Natural killer cell (primary cell): ENCODE results near the gene GSKIP. TPM values are rescaled to one million over a fixed set of nuclear protein-coding genes. Genes with fewer than 3 reads are reported as not detected.
A peak's percentile ranks its signal among the peaks of the same experiment; 100 is the strongest.

Experiments used
- ATAC-seq, 3 donors: fragments of 150-1000 bp in 2 of 3; fragments of 200-7000 bp in 1 of 3; cut with Tn5 transposase; 1 replicate in 1 of 3; 2 replicates in 2 of 3; pipeline ENCODE4 v1.10.0; 2021; ENCODE audit warnings: mild to moderate bottlenecking in 2 of 3, moderate library complexity in 2 of 3
- DNase-seq, 2 donors: peaks; one replicate each; pipeline versions ENCODE4 v3.0.0 to v3.0.0-alpha.2; 2013 to 2021; ENCODE audit warnings: mixed read lengths in 1 of 2
- H3K27ac ChIP-seq: one replicate; pipeline ENCODE4 v1.5.1; 2013; ENCODE audit warnings: mild to moderate bottlenecking, low read length
- H3K27me3 ChIP-seq: one replicate; pipeline ENCODE4 v1.6.1; 2013; ENCODE audit warnings: low read length; ENCODE audit not compliant: control insufficient read depth, insufficient read depth
- H3K36me3 ChIP-seq: one replicate; pipeline ENCODE4 v1.6.1; 2013; ENCODE audit warnings: low read length; ENCODE audit not compliant: control insufficient read depth, insufficient read depth
- H3K4me1 ChIP-seq: one replicate; pipeline ENCODE4 v1.6.1; 2013; ENCODE audit warnings: low read length; ENCODE audit not compliant: control insufficient read depth, insufficient read depth
- H3K4me3 ChIP-seq: one replicate; pipeline ENCODE4 v1.5.1; 2013; ENCODE audit warnings: low read length
- H3K9me3 ChIP-seq: one replicate; pipeline ENCODE4 v1.6.1; 2013; ENCODE audit warnings: low read length; ENCODE audit not compliant: control insufficient read depth, insufficient read depth
- H3K27ac Mint-ChIP-seq, 2 donors: one replicate each; pipeline ENCODE4 v1.8.0; 2022; ENCODE audit warnings: mild to moderate bottlenecking in 2 of 2, mixed read lengths in 2 of 2, moderate library complexity in 1 of 2
- H3K27me3 Mint-ChIP-seq, 2 donors: one replicate each; pipeline ENCODE4 v1.8.0; 2022; ENCODE audit warnings: low read depth in 2 of 2, mixed read lengths in 2 of 2
- H3K36me3 Mint-ChIP-seq: one replicate; pipeline ENCODE4 v1.8.0; 2022; ENCODE audit warnings: mixed read lengths
- H3K4me1 Mint-ChIP-seq, 2 donors: one replicate each; pipeline ENCODE4 v1.8.0; 2022; ENCODE audit warnings: mixed read lengths in 2 of 2
- H3K4me3 Mint-ChIP-seq: one replicate; pipeline ENCODE4 v1.8.0; 2022; ENCODE audit warnings: mild to moderate bottlenecking, moderate library complexity, mixed read lengths
- H3K9me3 Mint-ChIP-seq, 2 donors: one replicate each; pipeline ENCODE4 v1.8.0; 2022; ENCODE audit warnings: mixed read lengths in 2 of 2
- CTCF ChIP-seq: fragments of 200-600 bp; IDR thresholded peaks from one replicate; pipeline ENCODE4 v1.8.0; 2022; ENCODE audit warnings: antibody characterized with exemption
- WGBS: methylation state at CpG from one replicate; pipeline ENCODE4 v1.1.7; 2013; ENCODE audit warnings: missing lambda C conversion rate; ENCODE audit not compliant: insufficient coverage; 5-methylcytosine and 5-hydroxymethylcytosine counted together
- intact Hi-C: fragments of 100-400 bp; cut with micrococcal nuclease; formaldehyde crosslinking; loops from one replicate; pipeline ENCODE4 v1.14.2; 2022
- total RNA-seq, 4 donors: library from RNA; stranded (reverse); fragments of 120-200 nt in 1 of 4; gene quantifications; one replicate each; pipeline versions ENCODE4 v1.2.3 to v1.2.4, GENCODE V29; 2013 to 2022

Gene GSKIP
- total RNA-seq, 3 donors from 2014 or later (not counting 1 experiment from before 2014, with no cell fraction given), result 6.6 to 11.8 (median 7.9) TPM

GRCh38 chr14:96422992-96423391 is 59.7 kb downstream of the GSKIP start:
- DNase-seq (no peak), ATAC-seq (no peak)
- peak overlapping the region; percentile 38 for H3K4me3 Mint-ChIP-seq
- peaks cover 7% of the 10 kb centered on the region in 2 donors for H3K4me1 Mint-ChIP-seq
- WGBS, result 92% methylated on average over 5 of the region's 5 CpGs
- no peak overlapping the region for H3K27ac ChIP-seq
- peaks cover 5 to 23% of the 10 kb centered on the region in 2 donors for H3K27me3 Mint-ChIP-seq
- H3K36me3 ChIP-seq, result no peaks in the 10 kb centered on the region
- peaks cover 5% of the 10 kb centered on the region for H3K27me3 ChIP-seq
- TF ChIP-seq CTCF, result no peak
- no peaks in the 10 kb centered on the region for H3K36me3 Mint-ChIP-seq
- H3K27ac Mint-ChIP-seq, result no peak overlapping the region
- H3K9me3 Mint-ChIP-seq, result no peaks in the 10 kb centered on the region
- no peaks in the 10 kb centered on the region for H3K9me3 ChIP-seq
- no peak overlapping the region for H3K4me3 ChIP-seq
- peaks cover 7% of the 10 kb centered on the region for H3K4me1 ChIP-seq
- intact Hi-C loops, result loop anchor here (10.0 kb wide), 1 partner anchor 318 kb away; no protein-coding TSS in a partner anchor

GRCh38 chr14:96423446-96424108 is 60.3 kb downstream of the GSKIP start:
- Mint-ChIP-seq H3K27me3 (peaks cover 5 to 23% of the 10 kb centered on the region in 2 donors), H3K27ac (no peak overlapping the region), H3K9me3 (no peaks in the 10 kb centered on the region), H3K4me1 (peaks cover 7% of the 10 kb centered on the region in 2 donors), H3K36me3 (no peaks in the 10 kb centered on the region), H3K4me3 (peak overlapping the region; percentile 85)
- Histone ChIP-seq H3K36me3 (no peaks in the 10 kb centered on the region), H3K9me3 (no peaks in the 10 kb centered on the region), H3K4me3 (no peak overlapping the region), H3K27me3 (peaks cover 5% of the 10 kb centered on the region), H3K27ac (no peak overlapping the region), H3K4me1 (peaks cover 7% of the 10 kb centered on the region)
- no peak for TF ChIP-seq CTCF
- WGBS, result 49% methylated on average over 25 of the region's 25 CpGs
- ATAC-seq, result no peak
- DNase-seq, result peak in 1 of 2 donors; percentile 5
- intact Hi-C loops, result loop anchor here (1.0 to 10.0 kb wide), 2 partner anchors 126 to 319 kb away; no protein-coding TSS in a partner anchor

- Mint-ChIP-seq H3K9me3 (no peaks in the 10 kb centered on the region), H3K4me1 (peaks cover 7% of the 10 kb centered on the region in 2 donors), H3K4me3 (peak overlapping the region; percentile 85), H3K27ac (no peak overlapping the region), H3K36me3 (no peaks in the 10 kb centered on the region), H3K27me3 (peaks cover 5 to 23% of the 10 kb centered on the region in 2 donors)
- no peak overlapping the region for H3K27ac ChIP-seq
- H3K4me1 ChIP-seq, result peaks cover 7% of the 10 kb centered on the region
- DNase-seq (peak; percentile 18 to 80), ATAC-seq (peak; percentile 86 to 88 (median 86))
- intact Hi-C loops, result loop anchor here (1.0 to 10.0 kb wide), 2 partner anchors 127 to 320 kb away; no protein-coding TSS in a partner anchor
- under 1% methylated on average over 30 of the region's 33 CpGs for WGBS
- H3K9me3 ChIP-seq, result no peaks in the 10 kb centered on the region
- peak; percentile 91 for TF ChIP-seq CTCF
- peak overlapping the region; percentile 30 for H3K4me3 ChIP-seq
- H3K36me3 ChIP-seq, result no peaks in the 10 kb centered on the region
- H3K27me3 ChIP-seq, result peaks cover 5% of the 10 kb centered on the region
These were observed 61.0 kb downstream of the GSKIP start for GRCh38 chr14:96424109-96424989.
